Stimulated activated naive B cell treated with anti-CD40 and anti-IgM and Interleukin-4, amounts not matched to agents 10 μg/mL and 1 μg/mL and 100 μg/mL, for 72 hours (primary cell): ENCODE data around the gene AGFG1.

Experiments
- ATAC-seq, 2 donors: fragments of 150-1000 bp; cut with Tn5 transposase; replicated peaks; 2 replicates each; pipeline ENCODE4 v1.10.0; 2021; ENCODE audit warnings: moderate library complexity in 1 of 2
- DNase-seq: peaks from one replicate; pipeline ENCODE4 v3.0.0; 2021
- H3K27ac Mint-ChIP-seq: one replicate; pipeline ENCODE4 v1.8.0; 2022; ENCODE audit warnings: mild to moderate bottlenecking, mixed read lengths
- H3K27me3 Mint-ChIP-seq, 2 donors: one replicate each; pipeline ENCODE4 v1.8.0; 2022; ENCODE audit warnings: mixed read lengths in 2 of 2
- H3K36me3 Mint-ChIP-seq, 2 donors: one replicate each; pipeline ENCODE4 v1.8.0; 2022; ENCODE audit warnings: mixed read lengths in 2 of 2, mild to moderate bottlenecking in 1 of 2
- H3K4me1 Mint-ChIP-seq, 2 donors: one replicate each; pipeline ENCODE4 v1.8.0; 2022; ENCODE audit warnings: mixed read lengths in 2 of 2, mild to moderate bottlenecking in 1 of 2
- H3K4me3 Mint-ChIP-seq, 2 donors: one replicate each; pipeline ENCODE4 v1.8.0; 2022; ENCODE audit warnings: mild to moderate bottlenecking in 2 of 2, mixed read lengths in 2 of 2, moderate library complexity in 1 of 2
- H3K9me3 Mint-ChIP-seq, 2 donors: one replicate each; pipeline ENCODE4 v1.8.0; 2022; ENCODE audit warnings: mixed read lengths in 2 of 2, mild to moderate bottlenecking in 1 of 2

Gene AGFG1, protein sequence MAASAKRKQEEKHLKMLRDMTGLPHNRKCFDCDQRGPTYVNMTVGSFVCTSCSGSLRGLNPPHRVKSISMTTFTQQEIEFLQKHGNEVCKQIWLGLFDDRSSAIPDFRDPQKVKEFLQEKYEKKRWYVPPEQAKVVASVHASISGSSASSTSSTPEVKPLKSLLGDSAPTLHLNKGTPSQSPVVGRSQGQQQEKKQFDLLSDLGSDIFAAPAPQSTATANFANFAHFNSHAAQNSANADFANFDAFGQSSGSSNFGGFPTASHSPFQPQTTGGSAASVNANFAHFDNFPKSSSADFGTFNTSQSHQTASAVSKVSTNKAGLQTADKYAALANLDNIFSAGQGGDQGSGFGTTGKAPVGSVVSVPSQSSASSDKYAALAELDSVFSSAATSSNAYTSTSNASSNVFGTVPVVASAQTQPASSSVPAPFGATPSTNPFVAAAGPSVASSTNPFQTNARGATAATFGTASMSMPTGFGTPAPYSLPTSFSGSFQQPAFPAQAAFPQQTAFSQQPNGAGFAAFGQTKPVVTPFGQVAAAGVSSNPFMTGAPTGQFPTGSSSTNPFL

DNA sequence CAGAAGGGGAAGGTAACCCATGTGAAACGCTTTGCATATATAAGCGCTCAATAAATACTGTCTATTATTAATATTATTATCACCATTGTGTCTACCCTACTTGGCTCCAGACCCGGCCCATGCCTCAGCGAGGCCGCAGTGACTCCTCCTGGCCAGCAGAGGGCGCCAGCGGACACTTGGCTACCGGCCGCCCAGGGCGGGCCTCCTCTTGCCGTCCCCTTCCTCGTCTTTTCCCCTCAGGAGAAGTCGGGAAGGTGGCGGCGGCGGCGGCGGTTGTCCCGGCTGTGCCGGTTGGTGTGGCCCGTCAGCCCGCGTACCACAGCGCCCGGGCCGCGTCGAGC, at the start of gene AGFG1:
Gene AGFG1, plus strand, starts transcription at position 233 of the 341 bp plus-strand sequence. CDS start 266 bp downstream, outside the sequence.
- peak within 1 kb of the TSS; percentile 82 to 89 for H3K4me3 Mint-ChIP-seq
- no peaks in the 10 kb centered on the region for H3K36me3 Mint-ChIP-seq
- DNase-seq, result peak; percentile 87
- peaks cover 22 to 24% of the 10 kb centered on the region in 2 donors for H3K4me1 Mint-ChIP-seq
- H3K9me3 Mint-ChIP-seq, result peaks cover 0 to 2% of the 10 kb centered on the region in 2 donors
- peak within 1 kb of the TSS; percentile 88 for H3K27ac Mint-ChIP-seq
- H3K27me3 Mint-ChIP-seq, result no peaks in the 10 kb centered on the region
- ATAC-seq, result peak; percentile 90

DNA sequence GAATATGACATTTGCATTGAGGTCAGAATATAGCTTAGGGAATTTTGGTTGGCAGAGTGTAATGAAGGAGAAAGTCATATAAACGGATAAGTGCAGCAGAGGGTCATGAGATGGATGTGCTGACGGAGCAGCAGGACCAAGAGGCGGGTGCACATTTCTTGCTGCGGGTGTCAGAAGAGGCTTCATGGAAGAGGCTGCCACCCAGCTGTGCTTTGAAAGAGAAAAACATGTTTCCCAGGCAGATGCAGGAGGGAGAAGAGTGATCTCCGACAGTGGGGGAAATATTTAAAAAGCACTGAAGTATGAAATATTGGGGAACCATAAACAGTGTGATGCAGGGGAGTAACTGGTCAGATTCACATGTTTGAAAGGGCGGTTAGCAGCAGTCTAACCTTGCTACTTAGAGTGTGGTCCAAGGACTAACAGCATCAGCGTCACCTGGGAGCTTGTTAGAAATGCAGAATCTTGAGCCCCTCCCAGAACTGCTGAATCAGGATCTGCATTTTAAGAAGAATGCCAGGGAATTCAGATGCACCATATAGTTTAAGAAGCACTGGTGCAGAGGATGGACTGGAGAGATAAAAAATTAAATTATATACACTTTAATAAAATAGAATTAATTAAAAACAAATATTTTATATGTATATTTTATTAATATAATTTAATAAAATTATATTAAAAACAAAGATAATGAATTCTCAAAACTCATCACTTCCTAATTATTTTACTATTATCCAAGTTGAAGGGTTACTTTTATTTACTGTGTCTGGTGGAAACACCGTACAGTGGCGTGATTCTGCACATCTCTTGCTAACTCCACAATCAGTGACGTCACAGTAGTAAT, 48.1 kb upstream of the AGFG1 start:
- no peaks in the 10 kb centered on the region for H3K36me3 Mint-ChIP-seq
- no peak overlapping the region for H3K4me3 Mint-ChIP-seq
- no peaks in the 10 kb centered on the region for H3K9me3 Mint-ChIP-seq
- peaks cover 5 to 6% of the 10 kb centered on the region in 2 donors for H3K4me1 Mint-ChIP-seq
- no peak for DNase-seq
- no peak for ATAC-seq
- no peak overlapping the region for H3K27ac Mint-ChIP-seq
- peaks cover 5 to 6% of the 10 kb centered on the region in 2 donors for H3K27me3 Mint-ChIP-seq

DNA sequence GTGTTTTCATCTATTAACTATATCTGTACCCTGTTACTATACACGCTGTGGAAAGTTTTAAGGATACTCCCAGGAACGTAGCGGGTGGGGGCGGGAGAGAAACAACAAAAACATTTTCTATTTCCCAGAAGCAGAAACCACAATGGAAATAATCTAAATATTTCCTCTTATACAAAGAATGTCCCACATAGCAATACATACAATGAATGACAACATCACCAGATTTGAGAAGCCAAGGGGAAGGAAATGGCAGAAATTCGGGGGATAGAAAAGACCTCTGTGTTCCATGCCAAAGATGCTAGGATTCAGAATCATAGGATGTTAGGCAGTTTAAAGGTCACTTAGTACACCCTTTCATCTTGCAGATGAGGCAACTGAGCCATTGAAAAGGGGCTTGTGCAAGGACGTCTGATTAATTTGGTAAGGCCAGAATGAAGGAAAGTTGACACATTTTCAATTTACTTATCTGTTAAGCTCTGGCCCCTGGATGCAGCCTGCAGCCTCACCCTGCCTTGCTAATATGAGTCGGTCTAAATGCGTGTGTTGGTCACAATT, 43.1 kb upstream of the AGFG1 start:
- Mint-ChIP-seq H3K4me3 (no peak overlapping the region), H3K36me3 (peaks cover 14 to 20% of the 10 kb centered on the region in 2 donors), H3K27ac (no peak overlapping the region), H3K9me3 (peaks cover 10 to 16% of the 10 kb centered on the region in 2 donors), H3K27me3 (peaks cover 7% of the 10 kb centered on the region in 2 donors), H3K4me1 (peaks cover 0 to 1% of the 10 kb centered on the region in 2 donors)
- ATAC-seq, result no peak
- no peak for DNase-seq

DNA sequence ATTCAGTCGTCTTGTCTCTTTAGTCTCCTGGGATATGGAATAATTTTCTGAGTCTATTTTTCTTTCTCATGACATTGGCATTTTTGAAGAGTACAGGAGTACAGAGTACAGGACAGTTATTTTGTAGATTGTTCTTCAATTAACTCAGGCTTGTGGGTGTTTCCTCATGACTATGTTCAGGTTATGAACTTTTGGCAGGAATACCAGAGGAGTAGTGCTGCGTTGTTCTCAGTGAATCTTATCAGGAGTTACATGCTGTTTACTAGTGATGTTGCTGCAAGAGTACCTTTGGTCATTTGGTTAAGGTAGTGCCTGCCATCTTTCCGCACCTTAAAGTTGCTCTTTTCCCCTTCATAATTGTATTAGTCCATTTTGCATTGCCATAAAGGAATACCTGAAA, 41.3 kb upstream of the AGFG1 start:
- peaks cover 0 to 1% of the 10 kb centered on the region in 2 donors for H3K4me1 Mint-ChIP-seq
- no peak for ATAC-seq
- peaks cover 14 to 20% of the 10 kb centered on the region in 2 donors for H3K36me3 Mint-ChIP-seq
- H3K9me3 Mint-ChIP-seq, result peaks cover 10 to 16% of the 10 kb centered on the region in 2 donors
- no peak overlapping the region for H3K27ac Mint-ChIP-seq
- no peak for DNase-seq
- H3K27me3 Mint-ChIP-seq, result peaks cover 5 to 6% of the 10 kb centered on the region in 2 donors
- no peak overlapping the region for H3K4me3 Mint-ChIP-seq

DNA sequence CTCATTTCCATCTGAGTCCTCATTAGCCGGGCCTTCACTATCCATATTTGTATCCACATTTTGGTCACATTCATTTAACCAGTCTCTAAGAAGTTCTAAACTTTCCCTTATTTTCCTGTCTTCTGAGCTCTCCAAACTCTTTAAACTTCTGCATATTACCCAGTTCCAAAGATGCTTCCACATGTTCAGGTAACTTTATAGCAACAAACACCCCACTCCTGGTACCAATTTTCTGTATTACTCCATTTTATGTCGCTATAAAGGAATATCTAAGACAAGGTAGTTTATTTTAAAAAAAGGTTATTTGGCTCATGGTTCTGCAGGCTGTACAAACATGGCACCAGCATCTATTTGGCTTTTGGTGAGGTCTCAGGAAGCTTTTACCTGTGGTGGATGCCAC, 38.8 kb upstream of the AGFG1 start:
- no peak overlapping the region for H3K27ac Mint-ChIP-seq
- H3K27me3 Mint-ChIP-seq, result peaks cover 5 to 6% of the 10 kb centered on the region in 2 donors
- ATAC-seq, result no peak
- no peaks in the 10 kb centered on the region for H3K4me1 Mint-ChIP-seq
- no peak overlapping the region for H3K4me3 Mint-ChIP-seq
- H3K36me3 Mint-ChIP-seq, result peaks cover 14 to 20% of the 10 kb centered on the region in 2 donors
- H3K9me3 Mint-ChIP-seq, result peaks cover 10 to 16% of the 10 kb centered on the region in 2 donors
- no peak for DNase-seq

DNA sequence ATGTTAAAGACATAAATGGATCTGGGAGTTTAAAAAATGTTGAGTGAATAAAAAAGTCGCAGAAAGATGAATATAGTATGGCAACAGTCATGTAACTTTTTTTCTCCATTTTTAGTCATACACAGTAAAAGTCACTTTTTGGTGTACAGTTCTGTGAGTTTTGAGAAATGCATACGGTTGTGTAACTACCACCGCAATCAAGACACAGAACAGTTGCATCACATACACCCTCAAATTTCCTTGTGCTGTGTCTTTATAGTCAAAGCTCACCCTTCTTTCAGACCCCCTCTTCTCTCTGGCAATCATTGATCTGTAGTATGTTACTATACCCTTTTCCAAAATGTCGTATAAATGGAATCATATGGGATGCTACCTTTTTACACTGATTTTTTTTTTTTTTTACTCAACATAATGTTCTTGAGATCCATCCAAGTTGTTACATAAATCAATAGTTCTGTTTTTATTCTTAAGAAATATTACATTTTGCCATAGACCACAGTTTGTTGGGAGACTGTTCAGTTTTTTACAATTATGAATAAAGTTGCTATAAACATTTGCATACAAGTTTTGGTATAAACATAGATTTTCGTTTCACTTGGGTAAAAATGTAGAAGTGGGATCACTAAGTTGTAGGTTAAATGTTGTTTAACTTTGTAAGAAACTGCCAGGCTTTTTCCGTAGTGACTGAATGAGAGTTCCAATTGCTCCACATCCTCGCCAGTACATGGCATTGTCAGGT, 35.4 kb upstream of the AGFG1 start:
- no peaks in the 10 kb centered on the region for H3K4me1 Mint-ChIP-seq
- DNase-seq (no peak), ATAC-seq (no peak)
- no peak overlapping the region for H3K4me3 Mint-ChIP-seq
- peaks cover 9 to 16% of the 10 kb centered on the region in 2 donors for H3K36me3 Mint-ChIP-seq
- peaks cover 10 to 12% of the 10 kb centered on the region in 2 donors for H3K9me3 Mint-ChIP-seq
- no peaks in the 10 kb centered on the region for H3K27me3 Mint-ChIP-seq
- H3K27ac Mint-ChIP-seq, result no peak overlapping the region

DNA sequence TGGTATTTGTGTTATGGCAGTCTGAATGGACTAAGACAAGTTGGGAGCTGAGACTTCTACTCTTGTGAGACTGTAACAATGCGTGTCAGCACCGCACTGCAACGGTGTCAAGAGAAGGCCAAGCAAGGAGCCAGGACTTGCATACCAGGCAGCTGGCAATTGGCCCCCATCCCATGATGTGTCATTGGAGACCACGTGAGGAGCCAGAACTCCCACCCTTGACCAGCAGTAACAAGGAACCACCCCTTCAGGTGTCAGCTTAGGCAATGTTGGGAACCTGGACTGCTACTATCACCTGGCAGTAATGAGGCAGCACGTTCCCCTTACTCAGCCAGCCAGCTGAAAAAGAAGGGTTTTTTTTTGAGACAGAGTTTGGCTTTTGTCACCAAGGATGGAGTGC, 32.7 kb upstream of the AGFG1 start:
- DNase-seq, result no peak
- Mint-ChIP-seq H3K27me3 (no peaks in the 10 kb centered on the region), H3K4me3 (no peak overlapping the region), H3K9me3 (no peaks in the 10 kb centered on the region), H3K36me3 (no peaks in the 10 kb centered on the region), H3K27ac (no peak overlapping the region), H3K4me1 (peaks cover 0 to 1% of the 10 kb centered on the region in 2 donors)
- no peak for ATAC-seq

DNA sequence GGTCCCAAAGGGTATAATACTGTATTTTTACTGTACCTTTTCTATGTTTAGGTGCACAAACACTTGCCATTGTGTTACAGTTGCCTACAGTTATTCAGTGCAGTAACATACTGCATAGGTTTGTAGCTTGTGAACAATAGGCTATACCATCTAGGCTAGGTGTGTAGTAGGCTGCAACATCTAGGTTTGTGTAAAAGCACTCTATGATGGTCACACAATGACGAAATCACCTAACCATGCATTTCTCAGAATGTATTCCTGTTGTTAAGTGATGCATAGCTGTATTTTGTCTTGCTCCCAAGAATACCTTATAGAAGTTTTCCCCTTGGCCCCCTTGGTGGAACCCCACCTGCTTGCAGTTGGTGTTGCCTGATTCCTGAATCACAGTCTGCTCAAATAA, 29.3 kb upstream of the AGFG1 start:
- no peaks in the 10 kb centered on the region for H3K9me3 Mint-ChIP-seq
- peaks cover 0 to 6% of the 10 kb centered on the region in 2 donors for H3K4me1 Mint-ChIP-seq
- no peaks in the 10 kb centered on the region for H3K27me3 Mint-ChIP-seq
- ATAC-seq (no peak), DNase-seq (no peak)
- H3K36me3 Mint-ChIP-seq, result no peaks in the 10 kb centered on the region
- H3K4me3 Mint-ChIP-seq, result no peak overlapping the region
- H3K27ac Mint-ChIP-seq, result no peak overlapping the region

DNA sequence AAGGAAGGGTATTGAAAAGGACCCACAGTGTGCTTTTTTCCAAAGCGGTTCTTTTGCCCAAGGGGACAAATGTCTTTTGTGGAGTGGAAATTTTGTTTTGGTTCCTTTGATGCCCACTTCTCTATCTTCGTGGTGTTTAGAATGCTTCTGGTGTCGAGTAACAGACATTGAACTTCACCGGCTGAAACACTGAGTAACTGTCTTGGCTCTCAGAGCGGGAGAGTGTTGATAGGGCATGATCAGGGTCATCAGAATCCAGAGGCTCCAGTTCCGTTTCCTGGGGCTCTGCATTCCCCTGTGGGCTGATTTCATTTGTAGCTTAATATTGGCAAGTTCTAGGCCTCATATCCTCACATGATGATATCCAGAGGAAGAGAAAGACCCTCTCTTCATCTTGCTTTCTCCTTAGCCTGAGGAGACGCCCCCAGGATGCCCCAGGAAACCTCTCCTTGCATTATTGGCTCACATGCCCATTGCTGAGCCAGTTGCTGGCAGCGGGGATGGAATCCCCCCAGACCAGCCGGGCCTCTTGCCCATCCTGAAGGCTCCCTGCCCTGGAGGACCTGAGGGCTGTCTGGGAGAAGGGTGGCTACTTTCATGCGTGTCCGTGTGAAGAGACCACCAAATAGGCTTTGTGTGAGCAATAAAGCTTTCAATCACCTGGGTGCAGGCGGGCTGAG, 27.9 kb upstream of the AGFG1 start:
- Mint-ChIP-seq H3K4me1 (peaks cover 0 to 6% of the 10 kb centered on the region in 2 donors), H3K4me3 (no peak overlapping the region), H3K36me3 (no peaks in the 10 kb centered on the region), H3K27me3 (no peaks in the 10 kb centered on the region), H3K9me3 (no peaks in the 10 kb centered on the region), H3K27ac (no peak overlapping the region)
- DNase-seq (no peak), ATAC-seq (no peak)

DNA sequence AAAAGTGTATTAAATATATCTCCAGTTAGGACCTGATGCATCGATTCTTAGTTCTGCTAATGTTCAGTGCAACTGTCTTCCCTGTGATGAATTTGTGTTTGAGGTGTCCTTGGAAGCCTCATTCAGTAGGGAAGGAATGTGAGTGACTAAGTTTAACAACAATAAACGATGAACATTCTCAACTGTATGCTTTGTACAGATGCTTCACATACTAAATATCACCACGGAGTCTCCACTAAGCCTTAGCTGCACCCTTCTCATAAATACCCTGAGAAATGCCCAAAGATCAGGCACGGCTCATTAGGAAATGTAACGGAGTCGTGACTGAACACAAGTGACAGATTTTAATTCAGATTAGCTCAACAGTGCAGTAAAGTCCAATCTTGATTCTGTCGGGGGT, 24.4 kb upstream of the AGFG1 start:
- DNase-seq, result no peak
- Mint-ChIP-seq H3K9me3 (no peaks in the 10 kb centered on the region), H3K27ac (no peak overlapping the region), H3K4me3 (no peak overlapping the region), H3K4me1 (peaks cover 12 to 20% of the 10 kb centered on the region in 2 donors), H3K27me3 (no peaks in the 10 kb centered on the region), H3K36me3 (no peaks in the 10 kb centered on the region)
- no peak for ATAC-seq

DNA sequence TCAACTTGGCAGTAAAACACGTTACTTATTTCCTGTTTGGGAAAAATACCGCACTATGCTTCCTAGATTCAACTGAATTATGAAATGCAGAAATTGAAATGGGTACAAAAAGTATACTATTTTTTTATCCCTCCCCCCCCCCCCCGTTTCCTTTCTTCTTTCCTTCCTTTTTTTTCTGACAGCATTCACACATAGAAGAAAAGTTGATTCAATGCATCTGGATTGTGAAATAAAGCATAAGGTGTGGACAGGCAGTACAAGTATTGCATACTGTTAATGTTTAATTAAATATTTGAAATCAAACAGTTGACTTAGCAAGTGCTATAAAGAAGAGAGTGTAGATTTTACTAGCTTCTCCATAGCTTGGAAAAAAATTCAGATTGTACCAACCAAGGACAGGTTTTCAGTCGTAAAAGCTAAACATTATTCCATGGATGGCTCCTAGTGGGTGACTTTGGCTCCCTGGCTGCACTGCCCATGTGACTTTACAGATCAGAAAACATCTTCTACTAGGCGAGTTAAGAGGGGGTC, 21.6 kb upstream of the AGFG1 start:
- H3K9me3 Mint-ChIP-seq, result no peaks in the 10 kb centered on the region
- H3K27me3 Mint-ChIP-seq, result no peaks in the 10 kb centered on the region
- peaks cover 15 to 35% of the 10 kb centered on the region in 2 donors for H3K4me1 Mint-ChIP-seq
- ATAC-seq (no peak), DNase-seq (no peak)
- H3K4me3 Mint-ChIP-seq, result no peak overlapping the region
- no peaks in the 10 kb centered on the region for H3K36me3 Mint-ChIP-seq
- H3K27ac Mint-ChIP-seq, result no peak overlapping the region

DNA sequence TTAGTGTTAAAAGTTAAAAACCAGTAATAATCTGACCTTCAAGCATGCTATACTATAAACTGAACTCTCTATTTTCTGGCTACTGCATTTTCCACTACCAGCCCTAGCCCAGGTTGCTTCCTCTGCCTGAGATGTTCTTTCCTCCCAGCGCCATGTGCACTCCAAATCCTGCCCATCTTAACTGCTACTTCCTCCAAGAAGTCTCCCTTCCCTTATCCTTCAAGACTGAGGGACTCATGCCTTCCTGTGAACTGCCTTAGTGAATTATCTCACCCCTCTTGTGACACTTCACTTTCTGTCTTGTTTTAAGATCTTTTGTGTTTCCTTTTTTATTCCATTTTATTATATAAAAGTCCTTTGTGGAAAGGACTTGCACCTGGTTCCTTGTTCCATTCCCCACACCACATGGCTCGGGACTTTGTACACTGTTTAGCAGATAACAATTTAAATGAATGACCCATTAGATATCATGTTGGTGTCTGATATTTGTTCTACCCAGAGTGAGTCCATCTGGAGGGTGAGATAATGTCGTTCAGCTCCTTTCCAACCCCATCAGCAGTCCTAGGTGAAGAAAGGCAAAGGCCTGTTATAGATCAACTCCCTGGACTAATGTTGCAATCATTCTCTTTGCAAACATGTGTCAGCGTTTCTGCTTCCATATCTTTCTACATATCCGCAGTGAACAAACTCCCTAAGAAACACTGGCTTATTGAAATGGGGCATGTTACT, 20.9 kb upstream of the AGFG1 start:
- H3K27me3 Mint-ChIP-seq, result no peaks in the 10 kb centered on the region
- ATAC-seq (no peak), DNase-seq (no peak)
- H3K36me3 Mint-ChIP-seq, result no peaks in the 10 kb centered on the region
- no peak overlapping the region for H3K27ac Mint-ChIP-seq
- H3K4me3 Mint-ChIP-seq, result no peak overlapping the region
- no peaks in the 10 kb centered on the region for H3K9me3 Mint-ChIP-seq
- H3K4me1 Mint-ChIP-seq, result peaks cover 17 to 38% of the 10 kb centered on the region in 2 donors

DNA sequence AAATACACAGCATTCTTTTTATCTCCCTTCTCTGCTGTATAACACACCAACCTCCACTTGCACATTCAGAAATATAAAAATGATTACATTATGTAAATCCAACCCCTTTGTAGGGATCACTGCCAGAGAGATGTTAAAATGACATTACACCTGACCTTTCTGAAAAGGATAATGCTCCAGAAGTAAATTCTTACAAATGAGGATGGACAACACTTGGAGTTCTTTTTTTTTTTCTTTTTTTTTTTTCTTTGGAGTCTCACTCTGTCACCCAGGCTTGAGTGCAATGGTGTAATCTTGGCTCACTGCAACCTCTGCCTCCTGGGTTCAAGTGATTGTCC, 20.3 kb upstream of the AGFG1 start:
- Mint-ChIP-seq H3K4me1 (peaks cover 19 to 43% of the 10 kb centered on the region in 2 donors), H3K36me3 (no peaks in the 10 kb centered on the region), H3K4me3 (no peak overlapping the region), H3K27me3 (no peaks in the 10 kb centered on the region), H3K27ac (no peak overlapping the region), H3K9me3 (no peaks in the 10 kb centered on the region)
- no peak for DNase-seq
- ATAC-seq, result no peak
